B cell (primary cell): Measurements from ENCODE around the gene RNF150. TPM values are rescaled to one million over a fixed set of nuclear protein-coding genes. Genes with fewer than 3 reads are reported as not detected.

ENCODE experiments used
- ATAC-seq: fragments of 200-7000 bp; cut with Tn5 transposase; one replicate; pipeline ENCODE4 v1.10.0; 2021; ENCODE audit warnings: low read depth, mild to moderate bottlenecking, moderate number of reproducible peaks, moderate library complexity
- CTCF ChIA-PET: fragments of 350-600 bp; sonication (Branson Sonifier 250); formaldehyde crosslinking; loops from one replicate; lab custom pipeline; 2021; ENCODE audit warnings: antibody characterized with exemption, inconsistent platforms; lab: Charles Lee
- POLR2A ChIA-PET: fragments of 350-600 bp; sonication (Branson Sonifier 250); formaldehyde crosslinking; loops from one replicate; lab custom pipeline; 2021; ENCODE audit warnings: antibody characterized with exemption; lab: Charles Lee
- DNase-seq: peaks from one replicate; pipeline ENCODE4 v3.0.0; 2013
- H2AFZ ChIP-seq: 2 replicates; pipeline ENCODE4 v1.6.1; 2012; ENCODE audit warnings: mild to moderate bottlenecking, low read depth, low read length; ENCODE audit not compliant: insufficient read depth, poor library complexity, severe bottlenecking
- H3K27ac ChIP-seq, 2 donors: 1 replicate in 1 of 2; 2 replicates in 1 of 2; pipeline ENCODE4 v1.5.1; 2012 to 2013; ENCODE audit warnings: low read length in 2 of 2, mild to moderate bottlenecking in 2 of 2, moderate library complexity in 1 of 2
- H3K27me3 ChIP-seq, 4 experiments: fragments of 200-600 bp in 1 of 4; sonication (generic) in 1 of 4; replicated peaks in 1 of 4; 1 replicate in 2 of 4; 2 replicates in 2 of 4; pipeline versions ENCODE4 v1.6.1 to v1.7.0; 2013 to 2016; ENCODE audit warnings: low read length in 3 of 4, mild to moderate bottlenecking in 2 of 4, mixed read lengths in 1 of 4, moderate library complexity in 1 of 4; ENCODE audit not compliant: insufficient read depth in 4 of 4, control insufficient read depth in 3 of 4; ENCODE audit errors: control extremely low read depth in 1 of 4
- H3K36me3 ChIP-seq, 2 experiments: replicated peaks in 1 of 2; 1 replicate in 1 of 2; 2 replicates in 1 of 2; pipeline versions ENCODE4 v1.6.1 to v1.7.1; 2013; ENCODE audit warnings: low read length in 1 of 2; ENCODE audit not compliant: insufficient read depth in 2 of 2, control insufficient read depth in 1 of 2; ENCODE audit errors: control extremely low read depth in 1 of 2, extremely low read depth in 1 of 2
- H3K4me1 ChIP-seq, 2 donors: fragments of 200-600 bp in 1 of 2; sonication (generic) in 1 of 2; 1 replicate in 1 of 2; 2 replicates in 1 of 2; pipeline versions ENCODE4 v1.5.1 to v1.6.1; 2013 to 2017; ENCODE audit warnings: low read length in 2 of 2; ENCODE audit not compliant: control insufficient read depth in 2 of 2, insufficient read depth in 2 of 2
- H3K4me2 ChIP-seq: replicated peaks from 2 replicates; pipeline ENCODE3; 2012; ENCODE audit warnings: mild to moderate bottlenecking, low read depth, low read length; ENCODE audit not compliant: poor library complexity, severe bottlenecking
- H3K4me3 ChIP-seq, 5 experiments: fragments of 200-600 bp in 1 of 5; sonication (generic) in 1 of 5; 1 replicate in 3 of 5; 2 replicates in 2 of 5; pipeline versions ENCODE4 v1.5.1 to v1.7.0; 2011 to 2016; ENCODE audit warnings: low read length in 4 of 5, mild to moderate bottlenecking in 4 of 5, low read depth in 2 of 5, control low read depth in 1 of 5, moderate library complexity in 1 of 5; ENCODE audit not compliant: insufficient read depth in 1 of 5; ENCODE audit errors: control extremely low read depth in 1 of 5, extremely low read depth in 1 of 5
- H3K79me2 ChIP-seq: fragments of 200-600 bp; sonication (generic); one replicate; pipeline ENCODE4 v1.6.0; 2016; ENCODE audit warnings: low read length; ENCODE audit not compliant: control insufficient read depth, insufficient read depth
- H3K9ac ChIP-seq: fragments of 200-600 bp; sonication (generic); 2 replicates; pipeline ENCODE4 v1.6.1; 2017; ENCODE audit warnings: mild to moderate bottlenecking, low read length, moderate library complexity
- H3K9me3 ChIP-seq, 3 donors: one replicate each; pipeline versions ENCODE4 v1.6.1 to v1.7.1; 2013; ENCODE audit warnings: low read length in 2 of 3; ENCODE audit not compliant: control insufficient read depth in 2 of 3, insufficient read depth in 1 of 3; ENCODE audit errors: control extremely low read depth in 1 of 3
- H4K20me1 ChIP-seq: 2 replicates; pipeline ENCODE4 v1.6.0; 2012; ENCODE audit warnings: mild to moderate bottlenecking, low read length; ENCODE audit not compliant: insufficient read depth, control insufficient read depth, poor library complexity, severe bottlenecking
- H3K27ac Mint-ChIP-seq: one replicate; pipeline ENCODE4 v1.8.0; 2021; ENCODE audit warnings: mixed read lengths
- H3K27me3 Mint-ChIP-seq: one replicate; pipeline ENCODE4 v1.8.0; 2021; ENCODE audit warnings: mixed read lengths
- H3K4me1 Mint-ChIP-seq: one replicate; pipeline ENCODE4 v1.8.0; 2021; ENCODE audit warnings: mixed read lengths
- H3K4me3 Mint-ChIP-seq: one replicate; pipeline ENCODE4 v1.8.0; 2021; ENCODE audit warnings: mixed read lengths
- H3K9me3 Mint-ChIP-seq: one replicate; pipeline ENCODE4 v1.8.0; 2022; ENCODE audit warnings: mixed read lengths; ENCODE audit not compliant: insufficient read depth
- CTCF ChIP-seq: fragments of 200-600 bp; IDR thresholded peaks from one replicate; pipeline ENCODE4 v1.8.0; 2022; ENCODE audit warnings: antibody characterized with exemption, mild to moderate bottlenecking
- EZH2 ChIP-seq: IDR thresholded peaks from 2 replicates; pipeline ENCODE4 v1.6.1; 2012; ENCODE audit warnings: borderline replicate concordance, low read depth, mild to moderate bottlenecking, moderate library complexity, low read length; ENCODE audit not compliant: insufficient read depth, poor library complexity, severe bottlenecking
- WGBS: methylation state at CpG from one replicate; pipeline ENCODE4 v1.1.5; 2013; ENCODE audit warnings: missing lambda C conversion rate; ENCODE audit not compliant: insufficient coverage; 5-methylcytosine and 5-hydroxymethylcytosine counted together
- intact Hi-C: fragments of 100-400 bp; cut with micrococcal nuclease; formaldehyde crosslinking; loops from one replicate; pipeline ENCODE4 v1.10.0; 2022
- polyA plus RNA-seq: library from polyadenylated mRNA; depleted of rRNA; stranded (reverse); fragments of >200 nt; gene quantifications from 2 replicates; pipeline ENCODE4 v1.2.3, GENCODE V29; 2012
- total RNA-seq, 2 donors: library from RNA; stranded (reverse); fragments of 120-200 nt in 1 of 2; gene quantifications; 1 replicate in 1 of 2; 2 replicates in 1 of 2; pipeline versions ENCODE4 v1.2.3 to v1.2.4, GENCODE V29; 2013 to 2022

Gene RNF150
- total and polyA plus RNA-seq, 2 donors (not counting 1 experiment from before 2014, with no cell fraction given), result not detected

DNA sequence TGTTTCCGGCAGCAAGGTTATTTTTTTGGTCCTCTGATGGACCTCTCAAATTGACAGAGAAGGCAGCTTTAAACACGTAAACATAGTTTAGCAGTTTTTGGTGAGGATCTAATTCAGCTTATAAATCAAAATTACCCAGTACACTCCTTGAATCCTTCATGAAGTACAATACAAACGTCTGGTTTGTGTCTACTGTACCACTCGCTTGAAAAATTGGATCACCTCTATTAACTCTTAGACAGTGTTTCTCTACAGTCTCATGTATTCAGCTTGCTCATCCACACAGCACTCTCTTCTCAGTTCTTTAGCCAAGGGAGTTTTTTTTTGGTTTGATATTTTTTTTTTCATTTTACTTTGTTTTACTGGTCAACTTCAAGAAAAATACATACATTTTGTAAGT lies 113.5 kb downstream of the RNF150 start:
- Histone ChIP-seq H2AFZ (no peak overlapping the region), H3K36me3 (no peaks in the 10 kb centered on the region), H3K9me3 (no peaks in the 10 kb centered on the region), H3K9ac (no peak overlapping the region), H3K27ac (no peak overlapping the region), H3K4me1 (no peaks in the 10 kb centered on the region), H3K79me2 (no peaks in the 10 kb centered on the region), H3K4me2 (no peak overlapping the region), H4K20me1 (no peaks in the 10 kb centered on the region), H3K4me3 (no peak overlapping the region), H3K27me3 (peaks cover 0 to 3% (median 0%) of the 10 kb centered on the region in 4 experiments)
- H3K4me1 Mint-ChIP-seq, result no peaks in the 10 kb centered on the region
- DNase-seq (no peak), ATAC-seq (no peak)
- ChIA-PET CTCF (no interaction called here), POLR2A (no interaction called here)
- no peaks in the 10 kb centered on the region for H3K9me3 Mint-ChIP-seq
- WGBS, result 90% methylated on average over 2 of the region's 4 CpGs
- no peak overlapping the region for H3K4me3 Mint-ChIP-seq
- intact Hi-C loops, result no loop called here
- TF ChIP-seq EZH2, result no peak
- TF ChIP-seq CTCF, result no peak
- no peak overlapping the region for H3K27ac Mint-ChIP-seq
- H3K27me3 Mint-ChIP-seq, result peaks cover 14% of the 10 kb centered on the region

DNA sequence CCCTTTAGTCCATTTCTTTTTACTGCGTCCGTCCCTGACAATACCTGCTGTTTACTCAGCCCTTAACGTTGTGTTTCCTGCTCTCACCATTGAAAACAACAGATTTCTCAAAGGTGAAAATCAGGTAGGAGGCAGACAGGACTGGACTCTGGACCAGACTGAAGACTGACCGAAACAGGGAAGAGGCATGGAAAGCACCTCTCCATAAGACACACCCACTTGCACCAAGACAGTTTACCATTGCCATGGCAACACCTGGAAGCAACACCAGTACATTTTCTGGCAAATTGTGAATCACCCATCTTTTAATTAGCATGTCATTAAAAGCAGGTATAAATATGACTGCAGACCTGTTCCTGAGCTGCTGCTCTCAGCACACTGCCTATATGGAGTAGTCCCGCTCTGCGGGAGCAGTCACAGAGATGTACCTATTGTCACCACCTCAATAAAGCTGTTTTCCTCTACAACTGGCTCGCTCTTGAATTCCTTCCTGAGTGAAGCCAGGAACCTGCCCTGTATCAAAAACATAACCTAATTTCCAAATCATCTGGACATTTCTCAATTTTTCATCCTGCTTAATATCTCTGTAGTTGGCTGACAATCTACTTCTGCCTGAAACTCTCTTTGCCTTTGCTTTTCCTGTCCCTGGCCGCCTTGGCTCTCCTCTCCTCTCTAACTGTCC lies 117.0 kb downstream of the RNF150 start:
- ChIA-PET POLR2A (no interaction called here), CTCF (no interaction called here)
- Histone ChIP-seq H3K27ac (no peak overlapping the region), H2AFZ (no peak overlapping the region), H3K9me3 (no peaks in the 10 kb centered on the region), H3K79me2 (no peaks in the 10 kb centered on the region), H3K4me3 (no peak overlapping the region), H3K4me2 (no peak overlapping the region), H4K20me1 (no peaks in the 10 kb centered on the region), H3K36me3 (no peaks in the 10 kb centered on the region), H3K9ac (no peak overlapping the region), H3K27me3 (peaks cover 0 to 3% (median 0%) of the 10 kb centered on the region in 4 experiments), H3K4me1 (no peaks in the 10 kb centered on the region)
- 73% methylated on average over 5 of the region's 8 CpGs for WGBS
- no peak for TF ChIP-seq CTCF
- TF ChIP-seq EZH2, result no peak
- ATAC-seq, result no peak
- H3K4me1 Mint-ChIP-seq, result no peaks in the 10 kb centered on the region
- no peak overlapping the region for H3K4me3 Mint-ChIP-seq
- peaks cover 10% of the 10 kb centered on the region for H3K27me3 Mint-ChIP-seq
- H3K27ac Mint-ChIP-seq, result no peak overlapping the region
- no peaks in the 10 kb centered on the region for H3K9me3 Mint-ChIP-seq
- DNase-seq, result no peak
- intact Hi-C loops, result no loop called here
